HG02852 (cell line): ENCODE data around the gene SMARCD3.

Experiments used
- ATAC-seq: cut with Tn5 transposase; IDR thresholded peaks from one replicate; pipeline ENCODE4 v1.9.1; 2021; ENCODE audit warnings: mild to moderate bottlenecking, moderate library complexity; ENCODE audit not compliant: unreplicated experiment

The SMARCD3 gene

GRCh38 chr7:151248346-151249033 lies at the start of gene SMARCD3:
Gene SMARCD3 (minus strand): TSS chr7:151248694. CDS start chr7:151248562, 132 bp downstream.
- no peak for ATAC-seq

- ATAC-seq: no peak
Observed at GRCh38 chr7:151296202-151296992, 47.9 kb upstream of the SMARCD3 start.

GRCh38 chr7:151292850-151293249 lies 44.4 kb upstream of the SMARCD3 start:
- no peak for ATAC-seq

- ATAC-seq: no peak
Observed at GRCh38 chr7:151291206-151291605, 42.7 kb upstream of the SMARCD3 start.

GRCh38 chr7:151290355-151290760 lies 41.9 kb upstream of the SMARCD3 start:
- no peak for ATAC-seq

- ATAC-seq: no peak
Observed at GRCh38 chr7:151289891-151290290, 41.4 kb upstream of the SMARCD3 start.

- no peak for ATAC-seq
Observed at GRCh38 chr7:151286148-151286547, 37.7 kb upstream of the SMARCD3 start.

- ATAC-seq: no peak
Observed at GRCh38 chr7:151283302-151283701, 34.8 kb upstream of the SMARCD3 start.

GRCh38 chr7:151282111-151282510 lies 33.6 kb upstream of the SMARCD3 start:
- ATAC-seq: no peak

- ATAC-seq: no peak
Observed at GRCh38 chr7:151281686-151282085, 33.2 kb upstream of the SMARCD3 start.

- ATAC-seq: no peak
Observed at GRCh38 chr7:151280388-151281019, 32.0 kb upstream of the SMARCD3 start.

GRCh38 chr7:151279868-151280267 lies 31.4 kb upstream of the SMARCD3 start:
- no peak for ATAC-seq

GRCh38 chr7:151278949-151279348 lies 30.5 kb upstream of the SMARCD3 start:
- no peak for ATAC-seq

GRCh38 chr7:151277631-151278030 lies 29.1 kb upstream of the SMARCD3 start:
- no peak for ATAC-seq

GRCh38 chr7:151276666-151277590 lies 28.4 kb upstream of the SMARCD3 start:
- ATAC-seq: peak; percentile 71

GRCh38 chr7:151275813-151276577 lies 27.5 kb upstream of the SMARCD3 start:
- no peak for ATAC-seq

- no peak for ATAC-seq
Observed at GRCh38 chr7:151274936-151275812, 26.7 kb upstream of the SMARCD3 start.

- no peak for ATAC-seq
Observed at GRCh38 chr7:151274396-151274795, 25.9 kb upstream of the SMARCD3 start.
